ENCODE measurements around the gene BRD7. TPM values are rescaled to one million over a fixed set of nuclear protein-coding genes. Genes with fewer than 3 reads are reported as not detected.
"Not testable (repeated sequence)": the region's sequence is repeated elsewhere in the genome, so short reads cannot be mapped to it uniquely, and the experiment has no call there.

BRD7 gene
- total and polyA plus RNA-seq, 2 donors (not counting 1 experiment from before 2014, with no cell fraction given), result 29.8 to 64.5 TPM

- H2AFZ ChIP-seq (ENCODE audit: insufficient read depth, low read depth, low read length, poor library complexity, severe bottlenecking), result no peak overlapping the region
- peak overlapping the region; percentile 22 for H3K27ac Mint-ChIP-seq
- DNase-seq (no peak), ATAC-seq (ENCODE audit: low read depth) (no peak)
- H3K4me1 Mint-ChIP-seq, result peaks cover 20% of the 10 kb centered on the region
- H3K27me3 ChIP-seq (replicated peaks in 1 of 4; ENCODE audit: control extremely low read depth in 1 of 4, control insufficient read depth in 3 of 4, insufficient read depth in 4 of 4, low read length in 3 of 4), result no peaks in the 10 kb centered on the region
- peaks cover 4 to 43% of the 10 kb centered on the region in 2 experiments for H3K36me3 ChIP-seq (replicated peaks in 1 of 2; ENCODE audit: control extremely low read depth in 1 of 2, control insufficient read depth in 1 of 2, extremely low read depth in 1 of 2, insufficient read depth in 2 of 2, low read length in 1 of 2)
- TF ChIP-seq CTCF (IDR thresholded peaks at IDR 0.05) (no peak), EZH2 (IDR thresholded peaks at IDR 0.05; ENCODE audit: borderline replicate concordance, insufficient read depth, low read depth, low read length, poor library complexity, severe bottlenecking) (no peak)
- peak overlapping the region in 1 of 2 donors; percentile 61 for H3K27ac ChIP-seq (ENCODE audit: low read length in 2 of 2)
- no peak overlapping the region for H3K4me3 Mint-ChIP-seq
- no peaks in the 10 kb centered on the region for H3K4me1 ChIP-seq (ENCODE audit: control insufficient read depth in 2 of 2, insufficient read depth in 2 of 2, low read length in 2 of 2)
- no peaks in the 10 kb centered on the region for H3K9me3 ChIP-seq (ENCODE audit: control extremely low read depth in 1 of 3, control insufficient read depth in 2 of 3, insufficient read depth in 1 of 3, low read length in 2 of 3)
- CTCF ChIA-PET, result interaction anchor here (0.6 to 9.9 kb wide), 4 partner anchors 13 to 455 kb away, joined by 3 to 329 read pairs (median 19); no protein-coding TSS in a partner anchor
- H3K4me3 ChIP-seq (ENCODE audit: control extremely low read depth in 1 of 5, extremely low read depth in 1 of 5, insufficient read depth in 1 of 5, low read depth in 2 of 5, low read length in 4 of 5), result no peak overlapping the region
- no peaks in the 10 kb centered on the region for H3K9me3 Mint-ChIP-seq (ENCODE audit: insufficient read depth)
- no peaks in the 10 kb centered on the region for H4K20me1 ChIP-seq (ENCODE audit: control insufficient read depth, insufficient read depth, low read length, poor library complexity, severe bottlenecking)
- no peak overlapping the region for H3K9ac ChIP-seq (ENCODE audit: low read length)
- 60% methylated on average over 1 of the region's 5 CpGs for WGBS (ENCODE audit: insufficient coverage)
- no peak overlapping the region for H3K4me2 ChIP-seq (replicated peaks; ENCODE audit: low read depth, low read length, poor library complexity, severe bottlenecking)
- POLR2A ChIA-PET, result no interaction called here
- H3K27me3 Mint-ChIP-seq, result no peaks in the 10 kb centered on the region
- intact Hi-C loops (cut with micrococcal nuclease), result loop anchor here (10.0 kb wide), 1 partner anchor 294 kb away; no protein-coding TSS in a partner anchor
- peaks cover 11% of the 10 kb centered on the region for H3K79me2 ChIP-seq (ENCODE audit: control insufficient read depth, insufficient read depth, low read length)
Observed at GRCh38 chr16:50351116-50351515, 17.7 kb downstream of the BRD7 start.

GRCh38 chr16:50345210-50345609 lies 23.6 kb downstream of the BRD7 start:
- H3K9me3 ChIP-seq (ENCODE audit: control extremely low read depth in 1 of 3, control insufficient read depth in 2 of 3, insufficient read depth in 1 of 3, low read length in 2 of 3); H3K27ac Mint-ChIP-seq; ATAC-seq (ENCODE audit: low read depth); H3K9me3 Mint-ChIP-seq (ENCODE audit: insufficient read depth); H3K27me3 Mint-ChIP-seq; H3K4me3 Mint-ChIP-seq; H4K20me1 ChIP-seq (ENCODE audit: control insufficient read depth, insufficient read depth, low read length, poor library complexity, severe bottlenecking); H3K79me2 ChIP-seq (ENCODE audit: control insufficient read depth, insufficient read depth, low read length); H3K4me1 ChIP-seq (ENCODE audit: control insufficient read depth in 2 of 2, insufficient read depth in 2 of 2, low read length in 2 of 2); H3K4me3 ChIP-seq (ENCODE audit: control extremely low read depth in 1 of 5, extremely low read depth in 1 of 5, insufficient read depth in 1 of 5, low read depth in 2 of 5, low read length in 4 of 5); H3K4me2 ChIP-seq (replicated peaks; ENCODE audit: low read depth, low read length, poor library complexity, severe bottlenecking); DNase-seq; H3K27ac ChIP-seq (ENCODE audit: low read length in 2 of 2); intact Hi-C loops (cut with micrococcal nuclease); H3K27me3 ChIP-seq (replicated peaks in 1 of 4; ENCODE audit: control extremely low read depth in 1 of 4, control insufficient read depth in 3 of 4, insufficient read depth in 4 of 4, low read length in 3 of 4); H2AFZ ChIP-seq (ENCODE audit: insufficient read depth, low read depth, low read length, poor library complexity, severe bottlenecking); POLR2A ChIA-PET; H3K9ac ChIP-seq (ENCODE audit: low read length): not testable (repeated sequence)
- H3K4me1 Mint-ChIP-seq, result peaks cover 20% of the 10 kb centered on the region
- CTCF ChIA-PET, result interaction anchor here (1.7 to 2.0 kb wide), 2 partner anchors 9 to 18 kb away, joined by 5 to 6 read pairs; no protein-coding TSS in a partner anchor
- peaks cover 5 to 37% of the 10 kb centered on the region in 2 experiments for H3K36me3 ChIP-seq (replicated peaks in 1 of 2; ENCODE audit: control extremely low read depth in 1 of 2, control insufficient read depth in 1 of 2, extremely low read depth in 1 of 2, insufficient read depth in 2 of 2, low read length in 1 of 2)
- no CpG with 5 or more reads among the region's 2 CpGs for WGBS (ENCODE audit: insufficient coverage)

- DNase-seq; H3K27ac ChIP-seq (ENCODE audit: low read length in 2 of 2); H3K27me3 ChIP-seq (replicated peaks in 1 of 4; ENCODE audit: control extremely low read depth in 1 of 4, control insufficient read depth in 3 of 4, insufficient read depth in 4 of 4, low read length in 3 of 4); H3K27me3 Mint-ChIP-seq; H4K20me1 ChIP-seq (ENCODE audit: control insufficient read depth, insufficient read depth, low read length, poor library complexity, severe bottlenecking); intact Hi-C loops (cut with micrococcal nuclease); H3K79me2 ChIP-seq (ENCODE audit: control insufficient read depth, insufficient read depth, low read length); H3K4me3 Mint-ChIP-seq; H3K9ac ChIP-seq (ENCODE audit: low read length); POLR2A ChIA-PET; H3K9me3 Mint-ChIP-seq (ENCODE audit: insufficient read depth); H3K4me2 ChIP-seq (replicated peaks; ENCODE audit: low read depth, low read length, poor library complexity, severe bottlenecking); H3K9me3 ChIP-seq (ENCODE audit: control extremely low read depth in 1 of 3, control insufficient read depth in 2 of 3, insufficient read depth in 1 of 3, low read length in 2 of 3); H3K4me1 ChIP-seq (ENCODE audit: control insufficient read depth in 2 of 2, insufficient read depth in 2 of 2, low read length in 2 of 2); H2AFZ ChIP-seq (ENCODE audit: insufficient read depth, low read depth, low read length, poor library complexity, severe bottlenecking); H3K27ac Mint-ChIP-seq; H3K4me3 ChIP-seq (ENCODE audit: control extremely low read depth in 1 of 5, extremely low read depth in 1 of 5, insufficient read depth in 1 of 5, low read depth in 2 of 5, low read length in 4 of 5); ATAC-seq (ENCODE audit: low read depth): not testable (repeated sequence)
- H3K4me1 Mint-ChIP-seq, result peaks cover 25% of the 10 kb centered on the region
- WGBS (ENCODE audit: insufficient coverage), result 96% methylated on average over 8 of the region's 8 CpGs
- H3K36me3 ChIP-seq (replicated peaks in 1 of 2; ENCODE audit: control extremely low read depth in 1 of 2, control insufficient read depth in 1 of 2, extremely low read depth in 1 of 2, insufficient read depth in 2 of 2, low read length in 1 of 2), result peaks cover 3 to 37% of the 10 kb centered on the region in 2 experiments
- CTCF ChIA-PET, result interaction anchor here (0.9 to 2.0 kb wide), 2 partner anchors 11 to 17 kb away, joined by 5 read pairs; no protein-coding TSS in a partner anchor
Observed at GRCh38 chr16:50343566-50343965, 25.2 kb downstream of the BRD7 start.
